GM12865 (cell line): ENCODE data around the gene CCL23.

Source experiments
- DNase-seq: peaks from one replicate; pipeline ENCODE4 v3.0.0; 2010; ENCODE audit warnings: low read depth
- H3K4me3 ChIP-seq: 2 replicates; pipeline ENCODE4 v1.5.1; 2011; ENCODE audit warnings: mild to moderate bottlenecking, low read depth, low read length, control low read depth
- TF ChIP-seq, protein P1 (sequence below): IDR thresholded peaks from 2 replicates; pipeline ENCODE4 v1.5.1; 2011; ENCODE audit warnings: low read length, control low read depth, low read depth, inconsistent platforms; ENCODE audit not compliant: insufficient read depth; ENCODE audit errors: missing control alignments

CCL23 gene

DNA sequence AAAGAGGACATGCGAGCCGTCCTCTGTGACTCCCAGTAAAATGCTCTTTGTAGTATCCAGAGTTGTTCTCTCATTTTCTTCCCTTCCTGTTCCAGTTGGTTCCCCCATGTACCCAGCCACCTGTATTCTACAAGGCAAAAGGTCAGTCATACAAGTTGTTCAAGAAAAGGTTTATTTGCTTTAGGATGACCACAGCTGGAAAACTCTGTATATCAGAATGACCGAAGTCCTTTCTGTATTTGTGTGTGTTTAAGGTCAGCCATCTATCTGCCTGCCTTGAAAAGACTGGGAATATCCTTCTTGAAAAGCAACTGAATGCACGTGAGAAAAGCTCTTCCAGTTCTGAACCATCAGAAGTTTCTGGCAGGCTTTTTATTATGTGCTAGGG lies 44.8 kb downstream of the CCL23 start:
- TF ChIP-seq, protein P1, sequence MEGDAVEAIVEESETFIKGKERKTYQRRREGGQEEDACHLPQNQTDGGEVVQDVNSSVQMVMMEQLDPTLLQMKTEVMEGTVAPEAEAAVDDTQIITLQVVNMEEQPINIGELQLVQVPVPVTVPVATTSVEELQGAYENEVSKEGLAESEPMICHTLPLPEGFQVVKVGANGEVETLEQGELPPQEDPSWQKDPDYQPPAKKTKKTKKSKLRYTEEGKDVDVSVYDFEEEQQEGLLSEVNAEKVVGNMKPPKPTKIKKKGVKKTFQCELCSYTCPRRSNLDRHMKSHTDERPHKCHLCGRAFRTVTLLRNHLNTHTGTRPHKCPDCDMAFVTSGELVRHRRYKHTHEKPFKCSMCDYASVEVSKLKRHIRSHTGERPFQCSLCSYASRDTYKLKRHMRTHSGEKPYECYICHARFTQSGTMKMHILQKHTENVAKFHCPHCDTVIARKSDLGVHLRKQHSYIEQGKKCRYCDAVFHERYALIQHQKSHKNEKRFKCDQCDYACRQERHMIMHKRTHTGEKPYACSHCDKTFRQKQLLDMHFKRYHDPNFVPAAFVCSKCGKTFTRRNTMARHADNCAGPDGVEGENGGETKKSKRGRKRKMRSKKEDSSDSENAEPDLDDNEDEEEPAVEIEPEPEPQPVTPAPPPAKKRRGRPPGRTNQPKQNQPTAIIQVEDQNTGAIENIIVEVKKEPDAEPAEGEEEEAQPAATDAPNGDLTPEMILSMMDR: no peak
- H3K4me3 ChIP-seq: no peak overlapping the region
- no peak for DNase-seq

DNA sequence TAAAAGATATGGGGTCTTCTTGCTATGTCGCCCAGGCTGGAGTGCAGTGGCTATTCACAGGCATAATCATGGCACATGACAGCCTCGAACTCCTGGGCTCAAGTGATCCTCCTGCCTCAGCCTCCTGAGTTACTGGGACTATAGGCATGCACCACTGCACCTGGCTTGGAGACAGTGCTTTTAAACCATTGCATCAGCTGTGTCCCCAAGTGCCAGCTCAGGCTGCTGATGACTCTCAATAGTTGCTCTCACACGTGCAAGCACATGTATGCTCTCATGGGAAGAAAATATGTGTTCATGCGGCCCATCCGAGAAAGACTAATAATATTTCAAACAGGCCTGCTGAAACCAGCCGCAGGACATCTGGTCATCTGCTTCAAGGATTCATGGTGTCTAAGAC lies 45.2 kb downstream of the CCL23 start:
- H3K4me3 ChIP-seq: no peak overlapping the region
- DNase-seq: no peak
- TF ChIP-seq, protein P1: no peak

DNA sequence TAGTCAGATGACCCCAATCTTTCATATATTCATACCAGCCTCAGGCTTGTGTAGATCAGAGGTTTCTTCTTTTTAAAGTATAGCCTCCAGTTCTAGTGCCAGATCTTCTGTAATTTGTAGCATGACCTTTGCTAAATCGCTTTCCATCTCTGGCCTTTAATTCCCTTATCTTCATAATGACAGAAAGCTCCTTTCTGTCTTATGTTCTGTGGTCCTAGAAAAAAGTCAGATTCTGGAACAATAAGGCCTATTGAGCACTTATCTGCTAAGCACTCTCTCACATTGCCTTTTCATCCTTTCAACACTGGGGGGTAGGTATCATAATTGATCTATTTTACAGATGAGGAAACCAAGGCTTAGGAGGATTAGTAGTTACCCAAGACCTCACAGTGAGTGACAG lies 45.7 kb downstream of the CCL23 start:
- TF ChIP-seq, protein P1: no peak
- H3K4me3 ChIP-seq: no peak overlapping the region
- no peak for DNase-seq

DNA sequence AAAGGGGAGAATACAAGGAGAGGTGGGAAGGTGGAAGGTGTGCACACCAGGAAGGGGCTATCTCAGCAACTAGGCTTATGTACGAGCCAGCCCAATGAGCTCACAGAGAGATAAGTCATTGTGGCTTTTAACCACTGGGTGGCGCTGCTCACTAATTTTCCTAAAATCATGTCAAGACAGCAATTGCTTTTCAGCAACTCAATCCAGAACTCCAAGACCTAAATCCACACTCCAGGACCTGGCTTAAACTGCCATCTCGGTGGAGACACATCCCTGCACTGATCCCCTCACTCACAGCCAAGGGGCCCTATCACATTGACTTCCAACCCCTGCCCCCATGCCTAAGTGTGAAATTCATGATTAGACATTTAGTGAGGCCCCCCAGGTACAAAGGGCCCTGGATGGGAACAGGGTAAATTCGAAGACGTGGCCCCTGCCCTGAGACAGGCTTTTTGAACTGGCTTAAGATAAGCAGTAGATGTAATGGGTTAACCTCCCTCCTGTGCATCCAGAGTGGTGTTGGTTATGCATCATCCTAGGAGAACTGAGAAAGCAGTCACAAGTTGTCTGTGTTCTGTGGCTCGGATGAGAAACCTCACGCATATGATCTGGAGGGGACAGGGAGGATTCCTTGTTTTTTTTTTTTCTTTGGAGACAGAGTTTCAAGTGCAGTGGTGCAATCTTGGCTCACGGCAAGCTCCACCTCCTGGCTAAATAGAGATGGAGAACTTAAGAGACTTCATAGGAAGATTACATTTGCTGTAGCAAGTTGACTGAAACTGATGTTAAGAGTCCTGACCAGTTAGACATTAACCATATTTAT lies 48.0 kb downstream of the CCL23 start:
- DNase-seq: peak; percentile 85
- TF ChIP-seq, protein P1: peak; percentile 80
- H3K4me3 ChIP-seq: no peak overlapping the region

DNA sequence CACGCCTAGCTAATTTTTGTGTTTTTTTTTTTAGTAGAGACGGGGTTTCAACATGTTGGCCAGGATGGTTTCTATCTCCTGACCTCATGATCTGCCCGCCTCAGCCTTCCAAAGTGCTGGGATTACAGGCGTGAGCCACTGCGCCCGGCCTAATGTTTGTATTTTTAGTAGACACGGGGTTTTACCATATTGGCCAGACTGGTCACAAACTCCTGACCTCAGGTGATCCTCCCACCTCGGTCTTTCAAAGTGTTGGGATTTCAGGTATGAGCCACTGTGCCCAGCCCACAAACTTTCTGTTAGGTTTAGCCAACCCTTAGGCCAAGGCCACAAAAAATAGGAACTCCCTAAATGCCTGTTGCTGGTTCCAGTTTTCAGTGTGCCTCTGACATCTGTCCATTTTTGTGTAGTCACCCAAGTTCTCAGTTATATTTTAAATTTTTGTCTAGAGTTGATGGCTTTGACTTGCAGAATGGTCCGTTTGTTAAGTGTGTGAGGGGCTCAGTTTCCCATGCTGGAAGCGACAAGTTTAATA lies 49.2 kb downstream of the CCL23 start:
- no peak overlapping the region for H3K4me3 ChIP-seq
- no peak for DNase-seq
- TF ChIP-seq, protein P1: no peak

DNA sequence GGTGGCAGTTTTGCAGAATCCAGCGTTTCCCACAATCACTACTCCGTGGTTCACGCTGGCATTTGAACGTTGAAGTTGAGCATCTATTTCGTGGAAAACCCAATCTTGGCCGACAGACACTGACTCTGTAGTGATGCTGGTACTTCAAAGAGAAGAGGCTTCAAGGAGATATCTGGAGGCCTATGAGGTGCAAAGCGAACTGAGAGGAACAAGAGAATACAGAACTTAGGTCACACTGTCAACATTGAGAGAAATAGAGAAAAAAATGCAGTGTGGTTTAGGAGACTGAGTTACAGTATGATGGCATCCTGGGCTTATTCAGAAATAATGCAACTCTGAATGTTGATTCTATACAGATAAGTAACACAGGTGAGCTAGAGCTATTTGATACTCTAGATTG lies 52.5 kb downstream of the CCL23 start:
- no peak overlapping the region for H3K4me3 ChIP-seq
- TF ChIP-seq, protein P1: no peak
- DNase-seq: no peak
